Suprapubic skin (tissue), 4 donors: ENCODE results near the gene KIF12.

Source experiments
- EP300 ChIP-seq: sonication (generic); formaldehyde crosslinking; IDR thresholded peaks from one replicate; pipeline ENCODE4 v1.6.1; 2017; ENCODE audit warnings: antibody characterized with exemption
- POLR2A ChIP-seq, 2 donors: fragments of 450-650 bp; IDR thresholded peaks; one replicate each; pipeline ENCODE4 v1.6.1; 2017; ENCODE audit warnings: antibody characterized with exemption in 2 of 2, mild to moderate bottlenecking in 2 of 2, moderate library complexity in 2 of 2
- POLR2AphosphoS5 ChIP-seq, 3 donors: sonication (generic); formaldehyde crosslinking; IDR thresholded peaks; one replicate each; pipeline ENCODE4 v1.6.1; 2017; ENCODE audit warnings: antibody characterized with exemption in 3 of 3
- TF ChIP-seq, protein P1 (sequence below), 2 donors: fragments of 200-600 bp in 1 of 2; fragments of 450-650 bp in 1 of 2; sonication (generic) in 1 of 2; IDR thresholded peaks; one replicate each; pipeline ENCODE4 v1.5.1; 2016 to 2019; ENCODE audit warnings: antibody characterized with exemption in 2 of 2, mild to moderate bottlenecking in 1 of 2, moderate library complexity in 1 of 2

DNA sequence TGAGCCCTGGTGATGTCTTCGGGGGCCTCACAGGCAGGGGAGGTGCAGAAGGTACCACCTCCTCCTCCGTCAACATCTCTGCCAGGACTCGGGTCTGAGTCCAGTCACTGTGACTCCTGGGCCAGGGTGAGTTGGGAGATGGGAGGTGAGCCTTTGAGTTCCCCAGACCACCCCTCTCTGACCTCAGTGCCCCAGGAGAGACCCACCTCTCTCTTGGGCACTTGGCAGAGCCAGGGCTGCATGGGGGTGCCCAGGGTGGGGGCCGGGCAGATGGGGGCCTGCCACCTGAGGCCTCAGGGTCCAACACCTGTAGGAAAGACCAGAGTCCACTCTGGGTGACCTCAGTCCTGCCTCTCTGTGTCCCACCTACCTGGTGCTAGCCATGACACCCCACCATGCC, 6.8 kb downstream of the KIF12 start:
- TF ChIP-seq, protein P1, sequence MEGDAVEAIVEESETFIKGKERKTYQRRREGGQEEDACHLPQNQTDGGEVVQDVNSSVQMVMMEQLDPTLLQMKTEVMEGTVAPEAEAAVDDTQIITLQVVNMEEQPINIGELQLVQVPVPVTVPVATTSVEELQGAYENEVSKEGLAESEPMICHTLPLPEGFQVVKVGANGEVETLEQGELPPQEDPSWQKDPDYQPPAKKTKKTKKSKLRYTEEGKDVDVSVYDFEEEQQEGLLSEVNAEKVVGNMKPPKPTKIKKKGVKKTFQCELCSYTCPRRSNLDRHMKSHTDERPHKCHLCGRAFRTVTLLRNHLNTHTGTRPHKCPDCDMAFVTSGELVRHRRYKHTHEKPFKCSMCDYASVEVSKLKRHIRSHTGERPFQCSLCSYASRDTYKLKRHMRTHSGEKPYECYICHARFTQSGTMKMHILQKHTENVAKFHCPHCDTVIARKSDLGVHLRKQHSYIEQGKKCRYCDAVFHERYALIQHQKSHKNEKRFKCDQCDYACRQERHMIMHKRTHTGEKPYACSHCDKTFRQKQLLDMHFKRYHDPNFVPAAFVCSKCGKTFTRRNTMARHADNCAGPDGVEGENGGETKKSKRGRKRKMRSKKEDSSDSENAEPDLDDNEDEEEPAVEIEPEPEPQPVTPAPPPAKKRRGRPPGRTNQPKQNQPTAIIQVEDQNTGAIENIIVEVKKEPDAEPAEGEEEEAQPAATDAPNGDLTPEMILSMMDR (IDR thresholded peaks at IDR 0.05) = no peak
- no peak for TF ChIP-seq POLR2A (IDR thresholded peaks at IDR 0.05)
- no peak for TF ChIP-seq EP300
- TF ChIP-seq POLR2AphosphoS5 (IDR thresholded peaks at IDR 0.05) = no peak
